Skin epidermis (tissue), 12 donors: ENCODE results near the gene DENND11.

Experiments used
- H3K27ac ChIP-seq, 21 experiments: fragments of 200-600 bp; sonication (generic) in 11 of 21; one replicate each; pipeline ENCODE4 v1.5.0; 2020; ENCODE audit warnings: mild to moderate bottlenecking in 3 of 21, inconsistent platforms in 2 of 21, moderate library complexity in 2 of 21
- H3K4me3 ChIP-seq, 7 experiments: fragments of 200-600 bp; sonication (generic) in 2 of 7; one replicate each; pipeline ENCODE4 v1.5.0; 2020; ENCODE audit warnings: inconsistent platforms in 2 of 7, mild to moderate bottlenecking in 2 of 7, moderate library complexity in 1 of 7

The DENND11 gene

GRCh38 chr7:141710301-141710700 lies 8.3 kb upstream of the DENND11 start:
- no peak overlapping the region for H3K4me3 ChIP-seq
- no peak overlapping the region for H3K27ac ChIP-seq

GRCh38 chr7:141709749-141710148 lies 7.8 kb upstream of the DENND11 start:
- no peak overlapping the region for H3K27ac ChIP-seq
- no peak overlapping the region for H3K4me3 ChIP-seq

GRCh38 chr7:141709318-141709717 lies 7.4 kb upstream of the DENND11 start:
- Histone ChIP-seq H3K27ac (no peak overlapping the region), H3K4me3 (no peak overlapping the region)

- no peak within 1 kb of the TSS for H3K27ac ChIP-seq
- no peak within 1 kb of the TSS for H3K4me3 ChIP-seq
Observed at GRCh38 chr7:141708351-141708750, 6.4 kb upstream of the DENND11 start, which contains the start of gene WEE2. TSS of gene WEE2 (plus strand) at chr7:141708353. CDS start at chr7:141708759, 406 bp downstream.

GRCh38 chr7:141706239-141707064 lies 4.5 kb upstream of the DENND11 start:
- H3K27ac ChIP-seq = peak overlapping the region in 4 of 21 experiments; percentile 5 to 64 (median 14)
- no peak overlapping the region for H3K4me3 ChIP-seq

GRCh38 chr7:141704741-141705140 lies 2.8 kb upstream of the DENND11 start:
- Histone ChIP-seq H3K27ac (no peak overlapping the region), H3K4me3 (no peak overlapping the region)

GRCh38 chr7:141704112-141704511 lies 2.1 kb upstream of the DENND11 start:
- Histone ChIP-seq H3K27ac (no peak overlapping the region), H3K4me3 (no peak overlapping the region)

GRCh38 chr7:141702892-141703291 lies 926 bp upstream of the DENND11 start:
- Histone ChIP-seq H3K4me3 (peak overlapping the region in 1 of 7 experiments; percentile 91), H3K27ac (no peak overlapping the region)

GRCh38 chr7:141701489-141702046 lies 398 bp downstream of the DENND11 start:
- Histone ChIP-seq H3K4me3 (peak overlapping the region; percentile 46 to 96 (median 81)), H3K27ac (peak overlapping the region; percentile 54 to 90 (median 79))

GRCh38 chr7:141700848-141701371 lies 1.1 kb downstream of the DENND11 start:
- Histone ChIP-seq H3K27ac (peak overlapping the region in 17 of 21 experiments; percentile 65 to 90 (median 84)), H3K4me3 (peak overlapping the region; percentile 46 to 96 (median 81))

- peak overlapping the region in 8 of 21 experiments; percentile 72 to 90 (median 86) for H3K27ac ChIP-seq
- H3K4me3 ChIP-seq = peak overlapping the region in 3 of 7 experiments; percentile 69 to 96 (median 85)
Observed at GRCh38 chr7:141700296-141700847, 1.6 kb downstream of the DENND11 start.

- no peak overlapping the region for H3K27ac ChIP-seq
- H3K4me3 ChIP-seq = no peak overlapping the region
Observed at GRCh38 chr7:141699860-141700259, 2.1 kb downstream of the DENND11 start.

- Histone ChIP-seq H3K4me3 (no peak overlapping the region), H3K27ac (no peak overlapping the region)
Observed at GRCh38 chr7:141698247-141699015, 3.5 kb downstream of the DENND11 start.

GRCh38 chr7:141697211-141697871 lies 4.6 kb downstream of the DENND11 start:
- H3K27ac ChIP-seq = no peak overlapping the region
- H3K4me3 ChIP-seq = no peak overlapping the region

- Histone ChIP-seq H3K27ac (no peak overlapping the region), H3K4me3 (no peak overlapping the region)
Observed at GRCh38 chr7:141696348-141696747, 5.6 kb downstream of the DENND11 start.

- Histone ChIP-seq H3K4me3 (no peak overlapping the region), H3K27ac (no peak overlapping the region)
Observed at GRCh38 chr7:141695803-141696289, 6.1 kb downstream of the DENND11 start.

- no peak overlapping the region for H3K27ac ChIP-seq
Observed at GRCh38 chr7:141693082-141693481, 8.9 kb downstream of the DENND11 start.

GRCh38 chr7:141691961-141692360 lies 10.0 kb downstream of the DENND11 start:
- H3K27ac ChIP-seq = no peak overlapping the region
- H3K4me3 ChIP-seq = no peak overlapping the region

More at GRCh38 chr7:141693082-141693481, 8.9 kb downstream of the DENND11 start:
- no peak overlapping the region for H3K4me3 ChIP-seq

GRCh38 chr7:141691540-141691939 lies 10.4 kb downstream of the DENND11 start:
- Histone ChIP-seq H3K4me3 (no peak overlapping the region), H3K27ac (no peak overlapping the region)
